ENCODE data around the gene RNASE9.

Gene RNASE9

GRCh38 chr14:20607617-20608016, 46.8 kb upstream of the RNASE9 start:
- H4K8ac ChIP-seq (ENCODE audit: low read depth, low read length), result no peak overlapping the region
- no peak overlapping the region for H2BK120ac ChIP-seq (ENCODE audit: insufficient read depth, low read length, poor library complexity)
- no peak for DNase-seq
- H2AK5ac ChIP-seq (ENCODE audit: low read length), result no peak overlapping the region
- H3K4me2 ChIP-seq (ENCODE audit: low read length), result no peak overlapping the region
- no peak overlapping the region for H3K4me3 ChIP-seq (ENCODE audit: low read depth, low read length)
- H3K18ac ChIP-seq (ENCODE audit: low read length), result no peak overlapping the region
- no peaks in the 10 kb centered on the region for H3K79me1 ChIP-seq (ENCODE audit: low read length)
- peaks cover 2% of the 10 kb centered on the region for H3K79me2 ChIP-seq (ENCODE audit: control insufficient read depth, insufficient read depth, low read length, poor library complexity)
- no peak overlapping the region for H4K12ac ChIP-seq (ENCODE audit: low read depth, low read length)
- H3K4ac ChIP-seq (ENCODE audit: low read depth, low read length), result no peak overlapping the region
- no peak overlapping the region for H2BK5ac ChIP-seq (ENCODE audit: low read depth, low read length, poor library complexity)
- peaks cover 2% of the 10 kb centered on the region for H3K9me3 ChIP-seq (ENCODE audit: insufficient read depth, low read depth, low read length)
- H2AFZ ChIP-seq (ENCODE audit: insufficient read depth, low read length, poor library complexity), result no peak overlapping the region
- H3K27me3 ChIP-seq (ENCODE audit: insufficient read depth, low read length), result no peaks in the 10 kb centered on the region
- H3K14ac ChIP-seq (ENCODE audit: low read length), result no peak overlapping the region
- no peaks in the 10 kb centered on the region for H3K4me1 ChIP-seq (ENCODE audit: control insufficient read depth in 1 of 2, insufficient read depth in 2 of 2, low read length in 2 of 2)
- WGBS (ENCODE audit: extremely low coverage, insufficient coverage, insufficient read length), result no CpG with 5 or more reads among the region's 5 CpGs
- no peak overlapping the region for H4K91ac ChIP-seq (ENCODE audit: low read depth, low read length)
- H3K36me3 ChIP-seq (ENCODE audit: control insufficient read depth in 1 of 2, insufficient read depth in 2 of 2, low read length in 2 of 2), result no peaks in the 10 kb centered on the region
- no peak overlapping the region for H3K27ac ChIP-seq (ENCODE audit: low read depth, low read length)
- no peak overlapping the region for H2BK12ac ChIP-seq (ENCODE audit: low read length)
- peak overlapping the region; percentile 67 for H3K9ac ChIP-seq (ENCODE audit: low read length)
- H3K23ac ChIP-seq (ENCODE audit: low read length), result no peak overlapping the region

DNA sequence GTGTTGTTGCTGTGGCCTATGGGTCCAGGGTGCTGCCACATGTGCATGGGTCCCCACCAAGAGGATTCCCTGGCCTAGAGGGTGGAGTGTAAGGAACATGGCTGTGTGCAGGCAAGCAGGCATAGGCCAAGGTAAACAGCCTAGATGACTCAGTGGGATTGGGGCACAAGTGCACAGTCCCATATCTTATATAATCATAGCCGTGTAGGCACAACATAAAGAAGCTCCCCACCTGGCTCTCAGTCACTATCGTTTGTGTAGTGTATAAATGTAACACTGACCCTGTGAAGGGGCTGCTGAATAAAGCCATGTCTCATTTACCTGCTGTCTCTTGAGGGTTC, 46.0 kb upstream of the RNASE9 start:
- no peak overlapping the region for H4K91ac ChIP-seq (ENCODE audit: low read depth, low read length)
- H3K14ac ChIP-seq (ENCODE audit: low read length), result no peak overlapping the region
- peaks cover 2% of the 10 kb centered on the region for H3K79me2 ChIP-seq (ENCODE audit: control insufficient read depth, insufficient read depth, low read length, poor library complexity)
- H2BK5ac ChIP-seq (ENCODE audit: low read depth, low read length, poor library complexity), result no peak overlapping the region
- no peaks in the 10 kb centered on the region for H3K27me3 ChIP-seq (ENCODE audit: insufficient read depth, low read length)
- no peaks in the 10 kb centered on the region for H3K4me1 ChIP-seq (ENCODE audit: control insufficient read depth in 1 of 2, insufficient read depth in 2 of 2, low read length in 2 of 2)
- H4K8ac ChIP-seq (ENCODE audit: low read depth, low read length), result no peak overlapping the region
- H4K12ac ChIP-seq (ENCODE audit: low read depth, low read length), result no peak overlapping the region
- H3K4me2 ChIP-seq (ENCODE audit: low read length), result no peak overlapping the region
- H3K4me3 ChIP-seq (ENCODE audit: low read depth, low read length), result no peak overlapping the region
- DNase-seq, result no peak
- no peaks in the 10 kb centered on the region for H3K36me3 ChIP-seq (ENCODE audit: control insufficient read depth in 1 of 2, insufficient read depth in 2 of 2, low read length in 2 of 2)
- peaks cover 2% of the 10 kb centered on the region for H3K9me3 ChIP-seq (ENCODE audit: insufficient read depth, low read depth, low read length)
- no peak overlapping the region for H2AFZ ChIP-seq (ENCODE audit: insufficient read depth, low read length, poor library complexity)
- no peak overlapping the region for H3K9ac ChIP-seq (ENCODE audit: low read length)
- no peak overlapping the region for H3K23ac ChIP-seq (ENCODE audit: low read length)
- no CpG with 5 or more reads among the region's 2 CpGs for WGBS (ENCODE audit: extremely low coverage, insufficient coverage, insufficient read length)
- H2AK5ac ChIP-seq (ENCODE audit: low read length), result no peak overlapping the region
- H3K79me1 ChIP-seq (ENCODE audit: low read length), result no peaks in the 10 kb centered on the region
- H3K18ac ChIP-seq (ENCODE audit: low read length), result no peak overlapping the region
- H2BK12ac ChIP-seq (ENCODE audit: low read length), result no peak overlapping the region
- no peak overlapping the region for H2BK120ac ChIP-seq (ENCODE audit: insufficient read depth, low read length, poor library complexity)
- H3K27ac ChIP-seq (ENCODE audit: low read depth, low read length), result no peak overlapping the region
- H3K4ac ChIP-seq (ENCODE audit: low read depth, low read length), result no peak overlapping the region

DNA sequence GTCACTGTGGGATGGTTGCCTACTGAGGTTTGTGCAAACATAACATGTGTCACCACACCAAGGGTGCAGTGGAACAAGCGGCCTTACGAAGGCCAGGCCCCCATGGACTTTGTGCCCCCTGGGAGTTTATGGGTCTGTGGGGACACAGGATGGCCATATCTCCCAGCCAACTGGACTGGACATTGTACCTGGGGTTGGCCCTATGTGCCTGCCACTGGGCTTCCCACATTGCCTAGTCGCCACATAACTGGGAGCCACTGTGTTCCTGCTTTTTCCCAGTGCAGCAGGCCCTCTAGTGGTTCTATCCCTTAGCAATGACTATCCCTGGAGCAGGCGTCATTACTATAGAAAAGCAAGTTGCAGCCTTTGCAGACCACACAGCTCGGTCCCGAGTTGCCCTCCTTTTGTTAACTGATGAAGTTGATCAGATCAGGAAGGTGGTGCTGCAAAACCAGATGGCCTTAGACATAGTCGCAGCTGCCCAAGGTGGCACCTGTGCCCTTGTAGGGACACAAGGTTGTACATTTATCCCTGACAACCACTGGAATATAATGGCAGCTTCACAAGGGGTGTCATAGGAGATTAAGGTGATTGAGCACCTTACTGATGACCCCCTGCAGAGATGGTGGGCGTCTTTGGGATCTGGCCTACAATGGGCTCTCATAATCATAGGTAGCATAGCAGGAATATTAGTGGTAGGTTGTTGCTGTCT, 45.5 kb upstream of the RNASE9 start:
- H3K4ac ChIP-seq (ENCODE audit: low read depth, low read length), result no peak overlapping the region
- no peak overlapping the region for H2BK120ac ChIP-seq (ENCODE audit: insufficient read depth, low read length, poor library complexity)
- no peaks in the 10 kb centered on the region for H3K36me3 ChIP-seq (ENCODE audit: control insufficient read depth in 1 of 2, insufficient read depth in 2 of 2, low read length in 2 of 2)
- no peak overlapping the region for H2AFZ ChIP-seq (ENCODE audit: insufficient read depth, low read length, poor library complexity)
- H2BK12ac ChIP-seq (ENCODE audit: low read length), result no peak overlapping the region
- H3K27me3 ChIP-seq (ENCODE audit: insufficient read depth, low read length), result no peaks in the 10 kb centered on the region
- H4K8ac ChIP-seq (ENCODE audit: low read depth, low read length), result no peak overlapping the region
- H2AK5ac ChIP-seq (ENCODE audit: low read length), result no peak overlapping the region
- no peak overlapping the region for H3K4me2 ChIP-seq (ENCODE audit: low read length)
- WGBS (ENCODE audit: extremely low coverage, insufficient coverage, insufficient read length), result no CpG with 5 or more reads among the region's 8 CpGs
- no peak overlapping the region for H3K4me3 ChIP-seq (ENCODE audit: low read depth, low read length)
- no peaks in the 10 kb centered on the region for H3K79me1 ChIP-seq (ENCODE audit: low read length)
- H3K14ac ChIP-seq (ENCODE audit: low read length), result no peak overlapping the region
- no peaks in the 10 kb centered on the region for H3K4me1 ChIP-seq (ENCODE audit: control insufficient read depth in 1 of 2, insufficient read depth in 2 of 2, low read length in 2 of 2)
- no peak overlapping the region for H3K27ac ChIP-seq (ENCODE audit: low read depth, low read length)
- no peak overlapping the region for H3K18ac ChIP-seq (ENCODE audit: low read length)
- no peak overlapping the region for H4K91ac ChIP-seq (ENCODE audit: low read depth, low read length)
- H3K79me2 ChIP-seq (ENCODE audit: control insufficient read depth, insufficient read depth, low read length, poor library complexity), result peaks cover 2% of the 10 kb centered on the region
- no peak overlapping the region for H2BK5ac ChIP-seq (ENCODE audit: low read depth, low read length, poor library complexity)
- no peak overlapping the region for H3K9ac ChIP-seq (ENCODE audit: low read length)
- peak in 1 of 2 donors; percentile 59 for DNase-seq
- H3K9me3 ChIP-seq (ENCODE audit: insufficient read depth, low read depth, low read length), result peaks cover 2% of the 10 kb centered on the region
- no peak overlapping the region for H4K12ac ChIP-seq (ENCODE audit: low read depth, low read length)
- H3K23ac ChIP-seq (ENCODE audit: low read length), result no peak overlapping the region

- Histone ChIP-seq H2AK5ac (ENCODE audit: low read length) (no peak overlapping the region), H2BK120ac (ENCODE audit: insufficient read depth, low read length, poor library complexity) (no peak overlapping the region), H3K79me1 (ENCODE audit: low read length) (no peaks in the 10 kb centered on the region), H3K27me3 (ENCODE audit: insufficient read depth, low read length) (no peaks in the 10 kb centered on the region), H2BK12ac (ENCODE audit: low read length) (no peak overlapping the region), H4K8ac (ENCODE audit: low read depth, low read length) (no peak overlapping the region), H3K14ac (ENCODE audit: low read length) (no peak overlapping the region), H4K91ac (ENCODE audit: low read depth, low read length) (no peak overlapping the region), H3K9me3 (ENCODE audit: insufficient read depth, low read depth, low read length) (peaks cover 2% of the 10 kb centered on the region), H2BK5ac (ENCODE audit: low read depth, low read length, poor library complexity) (no peak overlapping the region), H3K4me1 (ENCODE audit: control insufficient read depth in 1 of 2, insufficient read depth in 2 of 2, low read length in 2 of 2) (no peaks in the 10 kb centered on the region), H4K12ac (ENCODE audit: low read depth, low read length) (no peak overlapping the region), H3K9ac (ENCODE audit: low read length) (no peak overlapping the region), H3K4me3 (ENCODE audit: low read depth, low read length) (no peak overlapping the region), H3K4me2 (ENCODE audit: low read length) (no peak overlapping the region), H2AFZ (ENCODE audit: insufficient read depth, low read length, poor library complexity) (no peak overlapping the region), H3K4ac (ENCODE audit: low read depth, low read length) (no peak overlapping the region), H3K36me3 (ENCODE audit: control insufficient read depth in 1 of 2, insufficient read depth in 2 of 2, low read length in 2 of 2) (no peaks in the 10 kb centered on the region), H3K18ac (ENCODE audit: low read length) (no peak overlapping the region), H3K27ac (ENCODE audit: low read depth, low read length) (no peak overlapping the region), H3K23ac (ENCODE audit: low read length) (no peak overlapping the region), H3K79me2 (ENCODE audit: control insufficient read depth, insufficient read depth, low read length, poor library complexity) (no peaks in the 10 kb centered on the region)
- no CpG with 5 or more reads among the region's 13 CpGs for WGBS (ENCODE audit: extremely low coverage, insufficient coverage, insufficient read length)
- no peak for DNase-seq
These were observed 43.2 kb upstream of the RNASE9 start for GRCh38 chr14:20603813-20604690.
